GM21825 (cell line): ENCODE measurements around the gene SYNGAP1.
A peak's percentile ranks its signal among the peaks of the same experiment; 100 is the strongest.
"Not testable (repeated sequence)": the region's sequence is repeated elsewhere in the genome, so short reads cannot be mapped to it uniquely, and the experiment has no call there.

Experiments
- ATAC-seq: cut with Tn5 transposase; IDR thresholded peaks from one replicate; pipeline ENCODE4 v1.9.1; 2021; ENCODE audit warnings: mild to moderate bottlenecking, moderate library complexity; ENCODE audit not compliant: unreplicated experiment

Gene SYNGAP1

DNA sequence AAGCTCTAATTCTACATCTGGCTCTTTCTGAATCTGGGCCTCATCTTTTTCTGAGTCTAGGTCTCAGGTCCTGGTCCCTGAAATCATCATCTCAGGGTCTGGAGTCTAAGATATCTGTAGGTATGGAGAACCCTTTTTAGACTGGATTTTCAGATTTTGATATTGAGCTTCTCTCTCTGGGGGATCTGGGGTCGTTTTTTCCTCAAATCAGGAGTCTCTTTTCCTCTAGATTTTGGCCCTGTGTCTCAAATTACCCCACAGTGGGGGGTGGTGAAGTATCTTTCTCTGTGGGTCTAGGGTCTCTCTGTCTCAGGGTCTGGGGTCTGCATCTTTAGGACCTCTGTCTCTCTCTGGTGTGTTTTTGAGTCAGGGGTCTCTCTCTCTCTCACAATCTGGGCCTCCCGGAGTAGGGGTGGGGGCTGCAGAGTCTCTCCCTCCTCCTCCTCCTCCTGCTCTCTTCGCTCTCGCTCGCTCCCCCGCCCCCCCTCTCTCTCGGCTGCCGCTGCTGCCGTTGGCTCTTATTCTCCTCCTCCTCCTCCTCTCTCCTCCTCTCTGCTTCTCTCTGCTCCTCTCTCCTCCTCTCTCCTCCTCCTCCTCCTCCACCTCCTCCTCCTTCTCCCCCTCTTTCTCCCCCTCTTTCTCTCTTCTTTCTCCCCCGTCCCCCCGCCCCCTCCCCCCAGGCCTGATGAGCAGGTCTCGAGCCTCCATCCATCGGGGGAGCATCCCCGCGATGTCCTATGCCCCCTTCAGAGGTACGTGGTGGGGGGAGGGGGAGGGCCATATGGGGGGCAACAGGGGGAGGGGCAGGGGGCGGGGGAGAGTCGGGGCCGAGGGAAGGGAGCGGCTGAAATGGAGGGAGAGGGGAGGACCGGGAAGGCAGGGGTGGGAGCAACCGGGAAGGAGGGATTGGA, at the start of gene SYNGAP1:
SYNGAP1 (plus strand) TSS at position 486 of the 911 bp plus-strand sequence; CDS start at position 686, 200 bp downstream.
- ATAC-seq: no peak

DNA sequence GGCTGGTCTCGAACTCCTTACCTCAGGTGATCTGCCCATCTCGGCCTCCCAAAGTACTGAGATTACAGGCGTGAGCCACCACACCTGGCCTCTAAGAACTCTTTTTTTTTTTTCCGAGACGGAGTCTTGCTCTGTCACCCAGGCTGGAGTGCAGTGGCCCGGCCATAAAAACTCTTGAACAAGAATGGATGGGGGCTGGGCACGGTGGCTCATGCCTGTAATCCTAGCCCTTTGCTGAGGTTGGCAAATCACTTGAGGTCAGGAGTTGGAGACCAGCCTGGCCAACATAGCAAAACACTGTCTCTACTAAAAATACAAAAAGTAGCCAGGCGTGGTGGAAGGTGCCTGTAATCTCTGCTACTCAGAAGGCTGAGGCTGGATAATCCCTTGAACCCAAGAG, 48.0 kb upstream of the SYNGAP1 start:
- not testable (repeated sequence) for ATAC-seq

DNA sequence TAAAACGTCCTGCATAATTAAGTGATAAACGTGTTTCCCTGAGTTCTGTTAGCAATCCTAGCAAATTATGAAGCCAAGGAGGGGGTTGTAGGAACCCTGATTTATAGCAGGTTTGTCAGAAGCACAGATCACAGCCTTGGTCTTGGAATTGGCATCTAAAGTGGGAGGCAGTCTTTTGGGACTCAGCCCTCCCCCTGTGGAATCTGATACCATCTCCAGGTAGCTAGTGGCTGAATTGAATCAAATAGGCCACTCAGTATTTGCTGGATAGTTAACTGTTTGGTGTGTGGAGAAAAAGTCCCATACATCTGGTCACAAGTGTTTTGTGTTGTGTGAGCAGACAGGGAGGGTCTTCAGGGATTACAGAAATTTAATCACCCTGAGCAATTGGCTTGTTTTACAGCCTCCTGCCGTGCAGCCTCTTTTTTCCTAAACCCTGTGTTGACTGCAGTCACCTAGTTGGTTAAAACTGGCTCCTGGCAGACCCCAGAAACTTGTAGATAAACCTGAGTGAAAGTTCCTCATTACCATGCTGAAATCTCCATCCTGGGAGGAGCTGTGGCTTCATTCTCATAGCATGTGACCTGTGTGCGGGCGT, 47.2 kb upstream of the SYNGAP1 start:
- no peak for ATAC-seq

DNA sequence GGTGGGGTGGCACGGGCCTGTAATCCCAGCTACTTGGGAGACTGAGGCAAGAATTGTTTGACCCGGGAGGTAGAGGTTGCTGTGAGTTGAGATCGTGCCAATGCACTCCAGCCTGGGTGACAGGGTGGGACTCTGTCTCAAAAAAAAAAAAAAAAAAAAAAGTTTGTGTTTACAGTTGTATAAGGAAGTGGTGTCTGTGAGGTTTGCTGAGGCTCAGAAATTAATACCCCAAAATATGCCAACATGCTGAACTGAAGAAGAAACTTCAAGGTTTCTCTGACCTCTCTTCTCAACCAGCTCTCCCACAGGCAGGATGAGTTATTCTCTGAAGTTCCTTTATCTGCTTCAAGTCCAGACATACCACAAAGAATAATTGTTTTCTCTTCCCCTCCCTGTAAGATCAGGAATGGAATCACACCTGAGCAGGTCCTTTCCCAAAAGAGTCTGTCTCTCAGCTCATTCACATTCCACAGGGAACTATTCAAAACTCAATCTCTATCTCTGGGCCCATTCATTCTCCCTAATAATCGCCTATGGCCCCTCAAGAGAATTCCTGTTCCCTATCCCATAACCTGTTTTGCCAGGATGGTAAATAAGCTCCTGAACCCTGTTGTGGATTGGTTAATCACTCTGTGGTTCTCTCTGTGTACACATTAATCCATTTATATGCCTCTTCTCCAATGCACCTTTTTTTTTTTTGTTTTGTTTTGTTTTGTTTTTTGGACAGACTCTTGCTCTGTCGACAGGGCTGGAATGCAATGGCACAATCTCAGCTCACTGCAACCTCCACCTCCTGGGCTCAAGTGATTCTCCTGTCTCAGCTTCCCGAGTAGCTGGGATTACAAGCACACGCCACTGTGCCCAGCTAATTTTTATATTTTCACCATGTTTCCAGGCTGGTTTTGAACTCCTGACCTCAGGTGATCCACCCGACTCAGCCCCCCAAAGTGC, 45.6 kb upstream of the SYNGAP1 start:
- no peak for ATAC-seq

DNA sequence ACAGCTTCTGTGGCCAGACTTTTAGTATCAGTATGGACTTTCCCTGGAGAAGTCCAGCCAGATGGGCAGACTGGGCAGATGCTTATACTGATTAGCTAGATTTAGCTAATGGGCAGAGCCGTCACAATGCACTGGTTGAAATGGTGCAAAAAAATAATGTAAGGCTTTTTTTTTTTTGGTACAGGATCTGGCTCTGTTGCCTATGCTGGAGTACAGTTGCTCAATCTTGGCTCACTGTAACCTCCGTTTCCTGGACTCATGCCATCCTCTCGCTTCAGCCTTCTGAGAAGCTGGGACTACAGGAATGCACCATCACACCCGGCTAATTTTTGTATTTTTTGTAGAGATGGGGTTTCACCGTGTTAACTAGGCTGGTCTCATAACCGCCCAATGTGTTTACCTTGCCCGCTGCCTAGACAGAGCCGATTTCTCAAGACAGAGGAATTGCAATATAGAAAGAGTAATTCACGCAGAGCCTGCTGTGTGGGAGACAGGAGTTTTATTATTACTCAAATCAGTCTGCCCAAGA, 44.7 kb upstream of the SYNGAP1 start:
- ATAC-seq: no peak

DNA sequence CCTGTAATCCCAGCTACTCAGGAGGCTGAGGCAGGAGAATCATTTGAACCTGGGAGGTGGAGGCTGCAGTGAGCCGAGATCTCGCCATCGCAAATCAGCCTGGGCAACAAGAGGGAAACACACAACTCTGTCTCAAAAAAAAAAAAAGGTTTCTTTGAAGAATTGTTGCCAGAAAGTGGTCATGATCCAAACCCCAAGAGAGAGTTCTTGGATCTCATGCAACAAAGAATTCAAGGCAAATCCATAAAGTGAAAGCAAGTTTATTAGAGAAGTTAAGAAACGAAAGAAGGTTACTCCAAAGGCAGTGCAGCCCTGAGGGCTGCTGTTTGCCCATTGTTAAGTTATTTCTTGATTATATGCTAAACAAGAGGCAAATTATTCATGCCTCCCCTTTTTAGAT, 42.7 kb upstream of the SYNGAP1 start:
- no peak for ATAC-seq

DNA sequence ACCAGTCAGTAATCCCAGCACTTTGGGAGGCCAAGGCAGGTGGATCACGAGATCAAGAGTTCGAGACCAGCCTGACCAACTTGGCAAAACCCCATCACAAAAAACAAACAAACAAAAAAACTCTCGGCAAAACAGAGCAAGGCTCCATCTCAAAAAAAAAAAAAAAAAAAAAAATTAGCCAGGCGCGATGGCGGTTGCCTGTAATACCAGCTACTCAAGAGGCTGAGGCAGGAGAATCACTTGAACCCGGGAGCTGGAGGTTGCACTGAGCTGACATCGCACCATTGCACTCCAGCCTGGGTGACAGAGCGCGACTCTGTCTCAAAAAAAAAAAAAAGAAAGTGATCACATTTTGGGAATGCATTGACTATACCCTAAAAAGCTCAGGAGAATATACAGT, 40.7 kb upstream of the SYNGAP1 start:
- ATAC-seq: not testable (repeated sequence)

DNA sequence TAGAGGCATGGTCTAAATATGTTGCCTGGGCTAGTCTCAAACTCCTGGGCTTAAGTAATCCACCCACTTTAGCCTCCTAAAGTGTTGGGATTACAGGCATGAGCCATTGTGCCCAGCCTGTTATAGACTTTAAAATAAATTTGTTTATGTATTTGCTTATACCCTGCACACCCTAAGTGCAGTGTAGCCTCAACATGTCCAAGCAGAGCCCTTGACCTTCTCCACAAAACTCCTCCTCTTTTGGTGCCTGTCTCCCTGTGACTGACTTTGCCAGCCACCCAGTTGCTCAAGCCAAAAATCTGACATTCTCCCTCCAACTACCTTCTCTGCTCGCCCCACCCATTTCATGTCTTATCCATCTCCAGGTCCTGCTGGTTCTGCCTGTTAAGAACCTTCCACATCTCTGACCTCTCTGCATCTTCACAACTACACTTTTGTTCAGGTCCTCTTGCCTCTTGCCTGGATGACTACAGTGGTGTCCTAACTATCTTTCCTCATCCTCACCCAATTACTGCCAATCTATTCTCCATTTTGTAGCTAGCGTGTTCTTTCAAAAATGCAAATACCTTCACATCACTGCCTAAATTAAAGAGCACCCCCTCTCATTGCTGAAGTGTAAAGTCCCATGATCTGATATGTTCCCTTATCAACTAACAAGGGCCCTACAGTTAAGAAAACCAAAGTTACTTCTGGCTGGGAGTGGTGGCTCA, 39.4 kb upstream of the SYNGAP1 start:
- no peak for ATAC-seq

DNA sequence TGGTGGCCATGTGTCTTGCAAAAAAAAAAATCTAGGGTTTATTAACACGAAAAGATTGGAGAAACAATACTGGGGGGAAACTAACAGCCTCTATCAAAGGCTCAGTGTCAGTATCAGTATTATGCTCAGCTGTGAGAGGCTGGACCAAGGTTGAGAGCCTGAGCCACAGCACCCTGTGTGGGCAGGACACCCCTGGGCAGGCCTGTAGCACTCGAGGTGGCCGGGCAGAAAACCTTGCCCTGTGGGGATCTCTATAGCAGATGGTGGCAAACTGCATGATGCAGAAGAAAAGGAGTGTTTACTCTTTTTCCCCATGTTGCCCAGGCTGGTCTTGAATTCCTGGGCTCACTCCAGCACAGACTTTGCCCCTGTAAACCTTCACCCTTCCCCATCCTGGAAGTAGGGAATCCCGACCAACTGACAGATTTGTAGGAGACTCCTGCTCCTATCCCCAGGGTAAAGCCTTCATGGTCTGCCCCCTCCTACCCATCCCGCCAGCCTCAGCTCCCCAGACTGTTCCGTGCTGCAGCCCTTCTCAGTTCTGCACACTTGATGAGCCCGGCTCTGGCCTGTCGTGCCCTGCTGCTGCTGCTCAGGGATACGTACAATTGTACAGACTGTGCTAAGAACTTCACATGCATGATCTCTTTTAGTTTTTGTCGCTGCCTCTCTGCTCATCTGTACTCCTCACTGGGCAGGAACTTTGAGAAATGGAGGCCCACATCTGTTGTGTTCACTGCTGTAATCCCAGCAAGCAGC, 36.3 kb upstream of the SYNGAP1 start:
- ATAC-seq: no peak

DNA sequence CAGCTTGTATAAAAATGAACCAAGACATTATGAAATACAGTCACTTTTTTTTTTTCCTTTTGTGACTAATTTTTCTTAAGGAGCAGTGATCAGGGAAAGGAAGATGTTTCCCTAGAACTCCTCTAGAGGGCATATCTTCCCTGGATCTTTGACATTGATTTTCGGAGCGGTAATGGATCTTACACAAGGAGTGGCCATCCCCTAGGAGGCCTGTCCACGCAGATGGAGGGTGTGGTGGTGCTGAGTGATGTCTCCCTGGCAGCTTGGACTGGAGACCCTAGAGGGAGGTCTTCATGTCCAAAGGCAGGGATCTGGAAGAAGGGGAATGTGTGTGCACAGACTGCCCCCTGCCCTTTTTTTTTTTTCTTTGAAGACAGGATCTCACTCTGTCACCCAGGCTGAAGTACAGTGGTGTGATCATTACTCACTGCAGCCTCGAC, 35.3 kb upstream of the SYNGAP1 start:
- ATAC-seq: no peak

DNA sequence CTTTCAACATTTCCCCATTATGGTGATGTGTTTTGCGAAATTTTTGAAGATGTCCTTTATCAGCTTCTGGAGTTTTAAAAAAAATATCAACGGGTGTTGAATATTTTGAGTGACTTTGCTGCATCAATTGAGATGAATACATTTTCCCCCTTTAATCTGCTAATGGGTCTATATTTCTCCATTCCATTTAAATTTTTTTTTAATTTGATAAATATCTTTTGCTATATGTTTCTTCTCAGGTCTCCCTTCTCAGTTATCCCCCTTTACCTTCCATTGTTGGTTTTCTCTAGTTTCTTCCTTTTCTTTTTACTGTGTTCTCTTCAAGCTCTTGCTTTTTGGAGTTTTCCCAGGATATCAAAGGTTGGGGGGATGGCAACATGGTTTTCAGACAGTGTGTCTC, 29.7 kb upstream of the SYNGAP1 start:
- no peak for ATAC-seq

DNA sequence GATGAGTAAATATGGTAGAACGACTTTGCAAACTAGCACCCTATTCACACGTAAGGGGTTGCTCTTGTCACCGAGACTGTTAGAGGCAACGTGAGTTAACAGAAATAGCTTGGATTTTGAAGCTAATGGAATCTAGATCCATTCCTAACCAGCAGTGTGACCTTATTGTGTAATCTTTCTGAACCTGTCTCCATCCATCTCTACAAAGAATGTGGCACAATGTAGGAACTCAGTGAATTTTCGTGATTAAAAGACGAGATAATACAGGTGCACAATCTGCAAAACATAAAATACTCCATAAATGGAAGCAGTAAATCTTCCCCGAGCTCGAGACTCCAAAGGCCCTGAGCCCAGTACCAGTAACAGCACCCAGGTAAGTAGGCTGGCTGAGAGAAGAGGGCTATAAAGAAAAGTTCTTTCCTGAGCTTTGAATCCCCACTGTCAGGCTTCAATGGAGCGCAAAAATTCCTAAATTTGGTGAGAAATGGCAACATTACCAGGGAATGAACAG, 29.0 kb upstream of the SYNGAP1 start:
- ATAC-seq: no peak

DNA sequence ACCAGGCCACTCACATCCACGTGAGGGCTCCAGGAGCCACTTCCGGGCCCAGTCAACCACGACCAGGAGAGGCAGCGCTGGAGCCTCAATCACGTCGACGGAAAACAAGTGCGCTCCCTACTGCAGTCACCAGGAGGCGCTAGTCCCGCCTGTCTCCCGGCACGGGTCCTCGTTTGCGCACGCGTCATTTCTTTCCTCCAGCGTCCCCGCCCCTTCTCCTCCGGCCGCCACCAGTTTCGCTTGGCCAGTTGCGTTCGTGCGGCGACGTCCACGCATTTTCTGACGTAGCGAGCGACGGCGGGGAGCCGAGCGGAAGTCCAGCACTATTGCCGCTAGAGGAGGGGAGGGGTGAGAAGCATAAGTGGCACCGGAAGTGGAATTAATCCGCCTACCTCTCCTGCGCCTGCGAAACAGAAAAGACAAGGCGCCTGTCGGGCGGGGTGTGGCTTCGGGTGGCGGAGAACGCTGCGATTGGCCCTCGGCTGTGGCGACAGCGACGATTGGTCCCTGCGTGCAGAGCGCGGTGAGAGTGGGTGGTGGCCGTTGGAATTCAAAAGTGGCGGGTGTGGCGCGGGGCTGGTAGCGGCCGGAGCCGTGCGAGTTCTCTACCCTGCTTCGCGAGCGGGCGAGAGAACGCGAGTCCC, 28.5 kb upstream of the SYNGAP1 start, which contains the start of gene KIFC1:
KIFC1 (plus strand) TSS at position 546 of the 644 bp plus-strand sequence. CDS start 163 bp downstream, outside the sequence.
- ATAC-seq: peak; percentile 87

DNA sequence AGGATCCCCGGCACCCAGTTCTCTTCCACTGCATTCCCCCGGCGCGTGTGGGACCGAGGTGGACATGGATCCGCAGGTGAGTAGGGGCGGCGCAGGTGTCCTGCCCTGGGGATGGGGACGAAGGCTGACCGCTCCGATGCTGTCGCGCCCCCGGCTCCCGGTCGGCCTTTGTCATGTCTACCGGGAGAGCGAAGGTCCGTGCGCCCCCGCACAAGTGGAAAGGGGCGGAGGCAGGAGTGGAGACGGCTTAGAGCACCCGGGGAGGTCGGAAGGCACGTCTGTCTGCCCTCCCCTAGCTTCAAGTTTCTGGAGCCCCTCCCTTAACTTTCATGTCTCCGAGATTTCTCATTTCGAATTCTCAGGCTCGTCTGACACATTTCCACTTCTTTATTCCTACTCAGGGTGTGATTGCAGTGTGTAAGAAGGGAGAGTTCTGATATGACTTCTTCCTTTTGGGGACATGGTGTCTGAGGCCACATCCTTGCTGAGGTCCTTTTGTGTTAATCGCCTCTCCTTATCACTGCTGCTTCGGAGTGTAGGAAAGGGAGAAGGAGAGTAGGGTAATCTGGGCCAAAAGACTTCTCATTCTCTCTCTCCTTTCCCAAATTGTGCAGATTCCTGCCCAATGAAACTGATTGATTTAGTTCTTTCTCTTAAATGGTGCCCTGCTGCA, 27.8 kb upstream of the SYNGAP1 start:
- ATAC-seq: peak; percentile 4

DNA sequence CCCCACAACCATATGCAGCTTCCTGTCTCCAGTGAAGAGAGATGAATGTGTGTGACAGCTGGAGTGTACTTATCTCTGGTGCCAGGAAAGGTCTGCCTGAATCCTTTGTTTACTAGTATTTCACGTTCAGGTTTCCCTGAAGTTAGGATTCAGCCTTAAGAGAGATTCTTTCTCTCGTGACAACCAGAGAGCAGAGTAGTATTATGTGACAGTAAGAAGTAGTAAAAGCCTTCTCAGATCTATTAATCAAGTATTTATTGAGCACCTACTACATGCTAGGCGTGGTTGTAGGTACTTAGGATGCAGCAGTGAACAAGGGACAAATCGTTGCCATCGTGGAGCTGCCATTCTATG, 27.3 kb upstream of the SYNGAP1 start:
- ATAC-seq: no peak

DNA sequence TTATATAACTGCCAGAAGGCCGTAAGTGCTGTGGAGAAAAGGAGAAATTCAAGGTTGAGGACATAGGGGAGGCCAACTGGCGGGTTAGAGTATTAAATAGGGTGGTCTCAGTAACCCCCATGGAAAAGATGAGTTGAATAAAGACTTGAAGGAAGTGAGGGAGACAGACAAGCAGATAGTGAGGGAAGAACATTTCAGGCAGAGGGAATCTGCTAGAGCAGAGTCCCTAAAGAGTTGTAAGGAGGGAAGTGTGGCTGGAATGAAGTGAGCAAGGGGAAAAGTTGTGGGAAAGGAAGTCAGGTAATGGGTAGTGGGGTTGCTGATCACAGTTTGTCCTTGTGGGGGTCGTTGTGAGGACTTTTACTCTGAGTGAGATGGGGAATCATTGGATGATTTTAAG, 26.9 kb upstream of the SYNGAP1 start:
- no peak for ATAC-seq

DNA sequence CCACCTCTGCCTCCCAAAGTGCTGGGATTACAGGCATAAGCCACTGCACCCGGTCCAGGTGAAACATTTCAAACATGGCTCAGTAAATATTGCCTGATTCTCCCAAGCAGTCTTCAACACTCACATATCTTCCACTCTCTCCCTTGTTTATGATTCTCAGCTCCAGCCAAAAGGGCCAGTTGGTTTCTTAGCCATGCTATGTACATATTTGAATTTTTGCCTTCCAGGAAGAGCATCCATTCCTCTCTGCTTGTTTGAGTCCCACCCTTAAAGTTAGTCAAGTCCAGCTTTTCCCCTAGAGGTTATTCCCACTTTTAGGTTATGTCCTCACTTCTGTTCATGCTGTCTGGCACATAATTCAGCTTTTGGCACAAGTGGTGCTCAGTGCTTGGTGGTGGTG, 22.3 kb upstream of the SYNGAP1 start:
- no peak for ATAC-seq

DNA sequence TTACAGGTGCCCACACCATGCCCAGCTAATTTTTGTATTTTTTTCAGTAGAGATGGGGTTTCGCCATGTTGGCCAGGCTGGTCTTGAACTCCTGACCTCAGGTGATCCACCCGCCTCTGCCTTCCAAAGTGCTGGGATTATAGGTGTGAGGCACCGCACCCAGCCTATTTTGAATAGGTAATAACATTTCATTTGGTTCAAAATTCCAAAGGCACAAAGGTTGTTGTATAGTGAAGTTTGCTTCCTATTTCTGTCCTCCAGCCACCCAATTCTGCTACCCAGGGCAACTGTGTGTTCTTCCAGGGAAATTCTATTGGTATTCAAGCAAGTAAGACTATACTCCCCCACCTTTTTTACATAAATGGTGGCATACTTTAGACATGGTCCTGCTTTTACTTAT, 21.3 kb upstream of the SYNGAP1 start:
- not testable (repeated sequence) for ATAC-seq
